Stimulated activated naive CD8-positive, alpha-beta T cell treated with anti-CD3 and anti-CD28 coated beads, Interleukin-15, amount 100 ng/mL, for 72 hours (primary cell): ENCODE data around the gene SLC13A1.
"Not testable (repeated sequence)": the region's sequence is repeated elsewhere in the genome, so short reads cannot be mapped to it uniquely, and the experiment has no call there.

Experiments
- ATAC-seq: fragments of 150-1000 bp; cut with Tn5 transposase; 2 replicates; pipeline ENCODE4 v1.10.0; 2021; ENCODE audit warnings: mild to moderate bottlenecking, moderate library complexity
- DNase-seq, 2 donors: peaks; one replicate each; pipeline ENCODE4 v3.0.0; 2021 to 2022
- H3K27ac Mint-ChIP-seq, 2 donors: one replicate each; pipeline ENCODE4 v1.8.0; 2022; ENCODE audit warnings: mild to moderate bottlenecking in 2 of 2, mixed read lengths in 2 of 2, moderate library complexity in 2 of 2
- H3K27me3 Mint-ChIP-seq: one replicate; pipeline ENCODE4 v1.8.0; 2022; ENCODE audit warnings: mixed read lengths
- H3K4me1 Mint-ChIP-seq: one replicate; pipeline ENCODE4 v1.8.0; 2022; ENCODE audit warnings: mild to moderate bottlenecking, mixed read lengths
- H3K4me3 Mint-ChIP-seq, 2 donors: one replicate each; pipeline ENCODE4 v1.8.0; 2022; ENCODE audit warnings: mild to moderate bottlenecking in 2 of 2, mixed read lengths in 2 of 2, moderate library complexity in 1 of 2
- H3K9me3 Mint-ChIP-seq, 2 donors: one replicate each; pipeline ENCODE4 v1.8.0; 2022; ENCODE audit warnings: mixed read lengths in 2 of 2

The SLC13A1 gene

GRCh38 chr7:123115331-123115730 lies 84.4 kb downstream of the SLC13A1 start:
- DNase-seq (no peak), ATAC-seq (no peak)
- H3K27ac Mint-ChIP-seq, result no peak overlapping the region
- H3K4me1 Mint-ChIP-seq, result no peaks in the 10 kb centered on the region
- no peak overlapping the region for H3K4me3 Mint-ChIP-seq
- H3K27me3 Mint-ChIP-seq, result no peaks in the 10 kb centered on the region
- H3K9me3 Mint-ChIP-seq, result peaks cover 7 to 11% of the 10 kb centered on the region in 2 donors

GRCh38 chr7:123114288-123114687 lies 85.5 kb downstream of the SLC13A1 start:
- Mint-ChIP-seq H3K4me1 (no peaks in the 10 kb centered on the region), H3K9me3 (peaks cover 0 to 14% of the 10 kb centered on the region in 2 donors), H3K27me3 (no peaks in the 10 kb centered on the region), H3K27ac (no peak overlapping the region), H3K4me3 (no peak overlapping the region)
- DNase-seq, result no peak
- ATAC-seq, result no peak

DNA sequence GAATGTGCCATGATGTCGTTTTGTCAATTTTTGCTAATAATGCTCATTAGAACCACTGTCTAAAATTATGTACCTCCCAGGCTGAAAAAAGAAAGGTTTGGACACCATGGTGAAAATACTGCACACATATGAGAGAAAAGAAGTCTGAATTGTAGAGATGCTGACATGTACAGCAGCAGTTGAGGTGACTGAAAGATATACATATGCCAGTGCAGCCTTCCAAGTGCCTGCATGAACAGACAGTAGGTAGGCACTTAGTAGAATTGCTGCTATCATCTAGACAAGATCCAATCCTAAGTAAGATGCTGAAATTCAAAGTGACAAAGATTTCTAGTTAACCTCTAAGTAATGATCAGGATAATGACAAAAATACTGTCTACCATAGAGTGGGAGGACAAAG lies 86.9 kb downstream of the SLC13A1 start:
- ATAC-seq, result no peak
- Mint-ChIP-seq H3K27me3 (no peaks in the 10 kb centered on the region), H3K9me3 (peaks cover 13 to 18% of the 10 kb centered on the region in 2 donors), H3K4me1 (no peaks in the 10 kb centered on the region), H3K27ac (no peak overlapping the region), H3K4me3 (no peak overlapping the region)
- DNase-seq, result no peak

GRCh38 chr7:123099712-123100111 lies 100.1 kb downstream of the SLC13A1 start:
- no peak for ATAC-seq
- no peaks in the 10 kb centered on the region for H3K27me3 Mint-ChIP-seq
- H3K9me3 Mint-ChIP-seq, result peaks cover 7 to 9% of the 10 kb centered on the region in 2 donors
- no peak overlapping the region for H3K27ac Mint-ChIP-seq
- DNase-seq, result no peak
- no peaks in the 10 kb centered on the region for H3K4me1 Mint-ChIP-seq
- no peak overlapping the region for H3K4me3 Mint-ChIP-seq

DNA sequence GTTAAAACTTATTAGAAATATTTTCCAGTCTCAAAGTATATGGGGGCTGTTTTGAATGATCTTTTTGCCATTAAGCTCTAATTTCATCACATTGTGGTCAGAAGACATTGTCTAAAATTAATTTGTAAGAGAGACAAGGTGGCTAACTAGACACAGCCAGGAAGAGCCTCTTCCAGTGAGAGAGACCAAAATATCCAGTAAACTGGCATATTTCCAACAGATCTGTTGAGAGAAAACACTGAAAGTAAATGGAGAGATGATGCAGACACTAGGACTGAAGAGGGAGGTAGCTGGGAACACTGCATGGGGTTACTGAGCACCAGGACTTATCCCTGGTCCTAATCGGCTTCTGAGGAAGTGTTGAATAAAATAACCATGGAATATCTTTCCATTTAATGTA lies 102.8 kb downstream of the SLC13A1 start:
- DNase-seq (no peak), ATAC-seq (no peak)
- Mint-ChIP-seq H3K4me1 (no peaks in the 10 kb centered on the region), H3K27ac (no peak overlapping the region), H3K27me3 (no peaks in the 10 kb centered on the region), H3K4me3 (no peak overlapping the region), H3K9me3 (peaks cover 7 to 9% of the 10 kb centered on the region in 2 donors)

GRCh38 chr7:123096434-123096833 lies 103.3 kb downstream of the SLC13A1 start:
- ATAC-seq, result no peak
- H3K4me1 Mint-ChIP-seq, result no peaks in the 10 kb centered on the region
- DNase-seq, result no peak
- no peak overlapping the region for H3K27ac Mint-ChIP-seq
- H3K27me3 Mint-ChIP-seq, result no peaks in the 10 kb centered on the region
- peaks cover 7 to 9% of the 10 kb centered on the region in 2 donors for H3K9me3 Mint-ChIP-seq
- H3K4me3 Mint-ChIP-seq, result no peak overlapping the region

- H3K9me3 Mint-ChIP-seq, result no peaks in the 10 kb centered on the region
- H3K27ac Mint-ChIP-seq, result no peak overlapping the region
- no peaks in the 10 kb centered on the region for H3K27me3 Mint-ChIP-seq
- ATAC-seq (no peak), DNase-seq (no peak)
- no peaks in the 10 kb centered on the region for H3K4me1 Mint-ChIP-seq
- no peak overlapping the region for H3K4me3 Mint-ChIP-seq
Observed at GRCh38 chr7:123090456-123090855, 109.3 kb downstream of the SLC13A1 start.

- DNase-seq, H3K4me3 Mint-ChIP-seq, H3K27me3 Mint-ChIP-seq, H3K4me1 Mint-ChIP-seq, H3K27ac Mint-ChIP-seq, ATAC-seq: not testable (repeated sequence)
- peaks cover 5 to 16% of the 10 kb centered on the region in 2 donors for H3K9me3 Mint-ChIP-seq
Observed at GRCh38 chr7:123086910-123087309, 112.9 kb downstream of the SLC13A1 start.

GRCh38 chr7:123084861-123085260 lies 114.9 kb downstream of the SLC13A1 start:
- not testable (repeated sequence) for H3K27me3 Mint-ChIP-seq, H3K4me3 Mint-ChIP-seq, ATAC-seq, H3K27ac Mint-ChIP-seq, DNase-seq, H3K4me1 Mint-ChIP-seq
- peaks cover 5 to 27% of the 10 kb centered on the region in 2 donors for H3K9me3 Mint-ChIP-seq

- H3K4me1 Mint-ChIP-seq, result no peaks in the 10 kb centered on the region
Observed at GRCh38 chr7:123079021-123079420, 120.7 kb downstream of the SLC13A1 start.

GRCh38 chr7:123075838-123076467 lies 123.8 kb downstream of the SLC13A1 start:
- peaks cover 4 to 11% of the 10 kb centered on the region in 2 donors for H3K9me3 Mint-ChIP-seq
- H3K4me3 Mint-ChIP-seq, result no peak overlapping the region
- no peaks in the 10 kb centered on the region for H3K27me3 Mint-ChIP-seq
- H3K27ac Mint-ChIP-seq, result no peak overlapping the region
- H3K4me1 Mint-ChIP-seq, result no peaks in the 10 kb centered on the region
- no peak for DNase-seq
- no peak for ATAC-seq

More at GRCh38 chr7:123079021-123079420, 120.7 kb downstream of the SLC13A1 start:
- Mint-ChIP-seq H3K4me3 (no peak overlapping the region), H3K9me3 (peaks cover 14 to 19% of the 10 kb centered on the region in 2 donors), H3K27me3 (no peaks in the 10 kb centered on the region), H3K27ac (no peak overlapping the region)
- DNase-seq (no peak), ATAC-seq (no peak)

- no peak overlapping the region for H3K4me3 Mint-ChIP-seq
- peaks cover 9 to 13% of the 10 kb centered on the region in 2 donors for H3K9me3 Mint-ChIP-seq
- no peak for ATAC-seq
- no peaks in the 10 kb centered on the region for H3K4me1 Mint-ChIP-seq
- DNase-seq, result no peak
- H3K27me3 Mint-ChIP-seq, result no peaks in the 10 kb centered on the region
- no peak overlapping the region for H3K27ac Mint-ChIP-seq
Observed at GRCh38 chr7:123070702-123071286, 129.0 kb downstream of the SLC13A1 start.

GRCh38 chr7:123067814-123068213 lies 132.0 kb downstream of the SLC13A1 start:
- no peak for DNase-seq
- Mint-ChIP-seq H3K9me3 (peaks cover 9 to 13% of the 10 kb centered on the region in 2 donors), H3K4me1 (no peaks in the 10 kb centered on the region), H3K27ac (no peak overlapping the region), H3K4me3 (no peak overlapping the region), H3K27me3 (no peaks in the 10 kb centered on the region)
- ATAC-seq, result no peak
